Prostate gland (tissue), 2 donors: Measurements from ENCODE around the gene CRYL1.

Source experiments
- CTCF ChIP-seq, 4 experiments: fragments of 200-600 bp in 2 of 4; fragments of 450-650 bp in 2 of 4; sonication (generic) in 2 of 4; IDR thresholded peaks; 1 replicate in 3 of 4; 2 replicates in 1 of 4; pipeline ENCODE4 v1.5.1; 2016 to 2019; ENCODE audit warnings: antibody characterized with exemption in 4 of 4, mild to moderate bottlenecking in 2 of 4, moderate library complexity in 2 of 4
- POLR2A ChIP-seq: fragments of 450-650 bp; IDR thresholded peaks from one replicate; pipeline ENCODE4 v1.6.1; 2016; ENCODE audit warnings: antibody characterized with exemption, mild to moderate bottlenecking
- POLR2AphosphoS5 ChIP-seq: sonication (generic); formaldehyde crosslinking; IDR thresholded peaks from one replicate; pipeline ENCODE4 v1.6.1; 2017; ENCODE audit warnings: antibody characterized with exemption

DNA sequence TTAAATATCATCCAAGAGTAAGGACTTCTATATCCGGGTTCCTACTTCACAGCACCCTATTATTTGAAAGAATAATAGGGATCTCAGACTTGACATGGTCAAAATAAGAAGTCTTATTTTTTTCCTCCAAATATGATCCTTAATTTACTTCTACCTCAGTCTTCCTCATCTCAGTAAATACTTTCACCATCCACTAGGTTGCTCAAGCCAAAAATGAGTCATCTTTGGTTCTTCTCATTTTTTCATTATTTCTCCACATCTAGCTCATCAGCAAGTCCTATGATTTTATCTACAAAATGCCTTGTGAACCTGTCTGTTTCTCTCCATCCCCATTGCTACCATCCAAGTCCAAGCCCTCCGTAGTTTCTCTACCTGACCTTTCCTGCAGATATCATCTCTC, 171.7 kb downstream of the CRYL1 start:
- TF ChIP-seq CTCF (IDR thresholded peaks at IDR 0.05) (peak in 1 of 4 experiments; percentile 21), POLR2AphosphoS5 (no peak), POLR2A (no peak)
